CD4-positive, CD25-positive, alpha-beta regulatory T cell (primary cell): ENCODE results near the gene POLG2. TPM values are rescaled to one million over a fixed set of nuclear protein-coding genes. Genes with fewer than 3 reads are reported as not detected.
"Not testable (repeated sequence)": the region's sequence is repeated elsewhere in the genome, so short reads cannot be mapped to it uniquely, and the experiment has no call there.

ENCODE experiments used
- ATAC-seq, 2 donors: fragments of 150-1000 bp; cut with Tn5 transposase; one replicate each; pipeline ENCODE4 v1.10.0; 2021; ENCODE audit warnings: low read depth in 2 of 2, moderate number of reproducible peaks in 2 of 2, moderate library complexity in 1 of 2
- DNase-seq, 3 donors: peaks; one replicate each; pipeline versions ENCODE4 v3.0.0 to v3.0.0-alpha.2; 2012 to 2022; ENCODE audit warnings: mixed read lengths in 1 of 3
- H3K27ac ChIP-seq: one replicate; pipeline ENCODE4 v1.7.0; 2013; ENCODE audit warnings: mild to moderate bottlenecking, low read length; ENCODE audit not compliant: insufficient read depth, poor library complexity, severe bottlenecking
- H3K27me3 ChIP-seq: one replicate; pipeline ENCODE4 v1.7.0; 2013; ENCODE audit warnings: low read length; ENCODE audit not compliant: control insufficient read depth, insufficient read depth
- H3K36me3 ChIP-seq: one replicate; pipeline ENCODE4 v1.7.0; 2013; ENCODE audit warnings: mild to moderate bottlenecking, low read length, moderate library complexity; ENCODE audit not compliant: control insufficient read depth, insufficient read depth
- H3K4me1 ChIP-seq: 2 replicates; pipeline ENCODE4 v1.7.0; 2013; ENCODE audit warnings: mild to moderate bottlenecking, low read length; ENCODE audit not compliant: insufficient read depth, control insufficient read depth, poor library complexity, severe bottlenecking
- H3K4me3 ChIP-seq: one replicate; pipeline ENCODE4 v1.7.0; 2013; ENCODE audit warnings: low read depth, mild to moderate bottlenecking, low read length, moderate library complexity
- H3K9me3 ChIP-seq, 2 experiments: 1 replicate in 1 of 2; 2 replicates in 1 of 2; pipeline ENCODE4 v1.7.0; 2013; ENCODE audit warnings: low read length in 2 of 2, mild to moderate bottlenecking in 1 of 2, moderate library complexity in 1 of 2; ENCODE audit not compliant: control insufficient read depth in 2 of 2
- H3K27ac Mint-ChIP-seq, 3 donors: one replicate each; pipeline ENCODE4 v1.8.0; 2020 to 2022; ENCODE audit warnings: mild to moderate bottlenecking in 3 of 3, mixed read lengths in 3 of 3, moderate library complexity in 2 of 3
- H3K27me3 Mint-ChIP-seq: one replicate; pipeline ENCODE4 v1.8.0; 2022; ENCODE audit warnings: mild to moderate bottlenecking, mixed read lengths
- H3K36me3 Mint-ChIP-seq: one replicate; pipeline ENCODE4 v1.8.0; 2020; ENCODE audit warnings: mixed read lengths
- H3K4me1 Mint-ChIP-seq, 4 donors: one replicate each; pipeline ENCODE4 v1.8.0; 2020 to 2022; ENCODE audit warnings: mixed read lengths in 4 of 4, mild to moderate bottlenecking in 1 of 4
- H3K4me3 Mint-ChIP-seq, 4 donors: one replicate each; pipeline ENCODE4 v1.8.0; 2020 to 2022; ENCODE audit warnings: mild to moderate bottlenecking in 4 of 4, mixed read lengths in 4 of 4, moderate library complexity in 3 of 4
- H3K9me3 Mint-ChIP-seq, 7 donors: one replicate each; pipeline ENCODE4 v1.8.0; 2020 to 2022; ENCODE audit warnings: mixed read lengths in 7 of 7, mild to moderate bottlenecking in 3 of 7, moderate library complexity in 2 of 7
- polyA plus RNA-seq, 4 donors: library from polyadenylated mRNA; unstranded; fragments of 300-500 nt; fragmentation: Illumina TruSeq; gene quantifications; one replicate each; pipeline ENCODE4 v1.2.3, GENCODE V29; 2021
- total RNA-seq: library from RNA; stranded (reverse); gene quantifications from one replicate; pipeline ENCODE4 v1.2.3, GENCODE V29; 2022

Gene POLG2
- total and polyA plus RNA-seq, 5 donors from 2014 or later = 10.2 to 49.3 (median 10.2) TPM

- no peak for ATAC-seq
Measured at GRCh38 chr17:64460955-64461354, 35.9 kb downstream of the POLG2 start.

GRCh38 chr17:64459818-64460217 lies 37.0 kb downstream of the POLG2 start:
- peaks cover 6 to 30% (median 10%) of the 10 kb centered on the region in 4 donors for H3K4me1 Mint-ChIP-seq
- H3K9me3 ChIP-seq, H3K27ac Mint-ChIP-seq, H3K27ac ChIP-seq, H3K4me3 Mint-ChIP-seq, H3K9me3 Mint-ChIP-seq, H3K27me3 Mint-ChIP-seq, H3K27me3 ChIP-seq, ATAC-seq, H3K36me3 Mint-ChIP-seq, H3K4me1 ChIP-seq, H3K36me3 ChIP-seq, H3K4me3 ChIP-seq, DNase-seq: not testable (repeated sequence)

More at GRCh38 chr17:64460955-64461354, 35.9 kb downstream of the POLG2 start:
- no peak for DNase-seq
- Histone ChIP-seq H3K4me3 (no peak overlapping the region), H3K27ac (no peak overlapping the region), H3K36me3 (no peaks in the 10 kb centered on the region), H3K4me1 (peaks cover 8% of the 10 kb centered on the region), H3K27me3 (no peaks in the 10 kb centered on the region), H3K9me3 (no peaks in the 10 kb centered on the region)
- H3K4me3 Mint-ChIP-seq = no peak overlapping the region
- H3K27me3 Mint-ChIP-seq = peaks cover 13% of the 10 kb centered on the region
- H3K9me3 Mint-ChIP-seq = peaks cover 0 to 2% (median 0%) of the 10 kb centered on the region in 7 donors
- peaks cover 6 to 23% (median 10%) of the 10 kb centered on the region in 4 donors for H3K4me1 Mint-ChIP-seq
- H3K27ac Mint-ChIP-seq = no peak overlapping the region
- peaks cover 5% of the 10 kb centered on the region for H3K36me3 Mint-ChIP-seq

- Histone ChIP-seq H3K9me3 (no peaks in the 10 kb centered on the region), H3K36me3 (no peaks in the 10 kb centered on the region), H3K4me1 (peaks cover 9% of the 10 kb centered on the region), H3K27ac (no peak overlapping the region), H3K27me3 (no peaks in the 10 kb centered on the region), H3K4me3 (no peak overlapping the region)
- Mint-ChIP-seq H3K4me1 (peaks cover 6 to 30% (median 10%) of the 10 kb centered on the region in 4 donors), H3K27me3 (peaks cover 8% of the 10 kb centered on the region), H3K27ac (no peak overlapping the region), H3K9me3 (peaks cover 0 to 2% (median 0%) of the 10 kb centered on the region in 7 donors), H3K36me3 (peaks cover 5% of the 10 kb centered on the region), H3K4me3 (no peak overlapping the region)
- ATAC-seq = no peak
- no peak for DNase-seq
Measured at GRCh38 chr17:64459284-64459747, 37.5 kb downstream of the POLG2 start.

GRCh38 chr17:64458756-64459155 lies 38.1 kb downstream of the POLG2 start:
- H3K36me3 ChIP-seq = no peaks in the 10 kb centered on the region

GRCh38 chr17:64457156-64457555 lies 39.7 kb downstream of the POLG2 start:
- H3K4me1 ChIP-seq = peaks cover 9% of the 10 kb centered on the region
- H3K9me3 ChIP-seq = no peaks in the 10 kb centered on the region
- Mint-ChIP-seq H3K27ac (no peak overlapping the region), H3K27me3 (peaks cover 9% of the 10 kb centered on the region), H3K4me3 (peak overlapping the region in 1 of 4 donors; percentile 3), H3K4me1 (peaks cover 6 to 30% (median 10%) of the 10 kb centered on the region in 4 donors), H3K36me3 (peaks cover 5% of the 10 kb centered on the region), H3K9me3 (peaks cover 0 to 2% (median 0%) of the 10 kb centered on the region in 7 donors)
- H3K4me3 ChIP-seq = no peak overlapping the region
- H3K27me3 ChIP-seq = no peaks in the 10 kb centered on the region
- ATAC-seq (no peak), DNase-seq (no peak)
- no peaks in the 10 kb centered on the region for H3K36me3 ChIP-seq
- H3K27ac ChIP-seq = no peak overlapping the region

More at GRCh38 chr17:64458756-64459155, 38.1 kb downstream of the POLG2 start:
- H3K27ac Mint-ChIP-seq = no peak overlapping the region
- Histone ChIP-seq H3K9me3 (no peaks in the 10 kb centered on the region), H3K4me3 (no peak overlapping the region), H3K27ac (no peak overlapping the region), H3K27me3 (no peaks in the 10 kb centered on the region), H3K4me1 (peaks cover 9% of the 10 kb centered on the region)
- H3K4me3 Mint-ChIP-seq = no peak overlapping the region
- H3K4me1 Mint-ChIP-seq = peaks cover 6 to 30% (median 10%) of the 10 kb centered on the region in 4 donors
- DNase-seq (no peak), ATAC-seq (no peak)
- peaks cover 8% of the 10 kb centered on the region for H3K27me3 Mint-ChIP-seq
- peaks cover 0 to 2% (median 0%) of the 10 kb centered on the region in 7 donors for H3K9me3 Mint-ChIP-seq
- peaks cover 5% of the 10 kb centered on the region for H3K36me3 Mint-ChIP-seq

GRCh38 chr17:64455993-64456885 lies 40.6 kb downstream of the POLG2 start:
- ATAC-seq (peak; percentile 66 to 80), DNase-seq (peak in 2 of 3 donors; percentile 31 to 71)
- Mint-ChIP-seq H3K4me1 (peaks cover 6 to 30% (median 10%) of the 10 kb centered on the region in 4 donors), H3K9me3 (peaks cover 0 to 2% (median 0%) of the 10 kb centered on the region in 7 donors), H3K4me3 (peak overlapping the region in 2 of 4 donors; percentile 50 to 67), H3K27ac (peak overlapping the region; percentile 75 to 93 (median 89)), H3K36me3 (peaks cover 5% of the 10 kb centered on the region), H3K27me3 (peaks cover 9% of the 10 kb centered on the region)
- H3K9me3 ChIP-seq = no peaks in the 10 kb centered on the region
- no peaks in the 10 kb centered on the region for H3K27me3 ChIP-seq
- H3K4me1 ChIP-seq = peaks cover 9% of the 10 kb centered on the region
- H3K27ac ChIP-seq = peak overlapping the region; percentile 53
- peak overlapping the region; percentile 37 for H3K4me3 ChIP-seq
- no peaks in the 10 kb centered on the region for H3K36me3 ChIP-seq

GRCh38 chr17:64449545-64449944 lies 47.3 kb downstream of the POLG2 start:
- H3K36me3 Mint-ChIP-seq = no peaks in the 10 kb centered on the region
- Histone ChIP-seq H3K36me3 (no peaks in the 10 kb centered on the region), H3K27ac (no peak overlapping the region), H3K4me1 (no peaks in the 10 kb centered on the region), H3K4me3 (no peak overlapping the region), H3K9me3 (no peaks in the 10 kb centered on the region), H3K27me3 (no peaks in the 10 kb centered on the region)
- no peak overlapping the region for H3K4me3 Mint-ChIP-seq
- H3K9me3 Mint-ChIP-seq = peaks cover 0 to 1% (median 0%) of the 10 kb centered on the region in 7 donors
- peaks cover 0 to 3% (median 0%) of the 10 kb centered on the region in 4 donors for H3K4me1 Mint-ChIP-seq
- H3K27me3 Mint-ChIP-seq = peaks cover 14% of the 10 kb centered on the region
- DNase-seq (no peak), ATAC-seq (no peak)
- peak overlapping the region in 1 of 3 donors; percentile 55 for H3K27ac Mint-ChIP-seq
